Fibroblast of skin of left biceps (primary cell): Measurements from ENCODE around the gene SWI5.

Experiments used
- DNase-seq, 2 experiments: peaks; one replicate each; pipeline ENCODE4 v3.0.0-alpha.2; 2013; ENCODE audit warnings: low read depth in 2 of 2

The SWI5 gene

GRCh38 chr9:128321343-128321742 lies 45.3 kb downstream of the SWI5 start:
- DNase-seq: no peak

GRCh38 chr9:128321879-128322403 lies 45.9 kb downstream of the SWI5 start:
- DNase-seq: no peak

GRCh38 chr9:128322404-128323211 lies 46.5 kb downstream of the SWI5 start, which contains the start of the genes COQ4 and TRUB2:
TSS of gene COQ4 (plus strand) at chr9:128322839. CDS start at chr9:128322859, 20 bp downstream.
TSS of gene TRUB2 (minus strand) at chr9:128322447. CDS start at chr9:128322408, 39 bp downstream.
- DNase-seq: peak; percentile 83 to 85

- no peak for DNase-seq
Measured at GRCh38 chr9:128323212-128323730, 47.2 kb downstream of the SWI5 start.

- no peak for DNase-seq
Measured at GRCh38 chr9:128323791-128324190, 47.7 kb downstream of the SWI5 start.

GRCh38 chr9:128324401-128324800 lies 48.3 kb downstream of the SWI5 start:
- no peak for DNase-seq

GRCh38 chr9:128325629-128326028 lies 49.6 kb downstream of the SWI5 start:
- no peak for DNase-seq

- DNase-seq: no peak
Measured at GRCh38 chr9:128333451-128333869, 57.4 kb downstream of the SWI5 start.

GRCh38 chr9:128335161-128335560 lies 59.1 kb downstream of the SWI5 start:
- DNase-seq: no peak

- no peak for DNase-seq
Measured at GRCh38 chr9:128335914-128336313, 59.8 kb downstream of the SWI5 start.

- DNase-seq: no peak
Measured at GRCh38 chr9:128337936-128338335, 61.9 kb downstream of the SWI5 start.
